ENCODE measurements around the gene GPR50. TPM values are rescaled to one million over a fixed set of nuclear protein-coding genes. Genes with fewer than 3 reads are reported as not detected.

The GPR50 gene
- total RNA-seq, 2 donors from 2014 or later = not detected

DNA sequence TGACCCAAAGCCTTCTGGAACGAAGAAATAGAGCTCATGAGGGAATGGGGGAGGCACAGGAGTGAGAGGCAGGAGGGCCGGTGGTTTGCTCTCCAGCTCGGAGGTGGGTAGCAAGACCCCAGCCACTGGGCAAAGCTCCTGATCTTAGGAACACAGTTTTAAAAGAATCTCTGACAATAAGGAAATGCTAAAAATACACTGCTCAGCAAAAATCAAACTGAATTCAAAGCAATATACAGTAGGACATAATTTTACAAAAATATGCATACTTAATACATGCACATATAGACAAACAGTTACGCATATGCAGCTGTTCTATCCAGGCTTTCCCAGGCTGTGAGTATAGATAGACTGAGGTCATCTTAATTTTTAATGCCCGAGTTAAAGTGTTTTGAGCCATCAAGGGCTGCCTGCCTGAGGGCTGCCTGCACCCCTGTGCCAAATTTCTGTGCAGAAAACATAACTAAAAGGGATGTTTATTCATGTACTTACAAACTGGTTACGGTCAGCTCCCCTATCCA is 6.9 kb downstream of the GPR50 start:
- H3K36me3 ChIP-seq = no peaks in the 10 kb centered on the region
- TF ChIP-seq, protein P1, sequence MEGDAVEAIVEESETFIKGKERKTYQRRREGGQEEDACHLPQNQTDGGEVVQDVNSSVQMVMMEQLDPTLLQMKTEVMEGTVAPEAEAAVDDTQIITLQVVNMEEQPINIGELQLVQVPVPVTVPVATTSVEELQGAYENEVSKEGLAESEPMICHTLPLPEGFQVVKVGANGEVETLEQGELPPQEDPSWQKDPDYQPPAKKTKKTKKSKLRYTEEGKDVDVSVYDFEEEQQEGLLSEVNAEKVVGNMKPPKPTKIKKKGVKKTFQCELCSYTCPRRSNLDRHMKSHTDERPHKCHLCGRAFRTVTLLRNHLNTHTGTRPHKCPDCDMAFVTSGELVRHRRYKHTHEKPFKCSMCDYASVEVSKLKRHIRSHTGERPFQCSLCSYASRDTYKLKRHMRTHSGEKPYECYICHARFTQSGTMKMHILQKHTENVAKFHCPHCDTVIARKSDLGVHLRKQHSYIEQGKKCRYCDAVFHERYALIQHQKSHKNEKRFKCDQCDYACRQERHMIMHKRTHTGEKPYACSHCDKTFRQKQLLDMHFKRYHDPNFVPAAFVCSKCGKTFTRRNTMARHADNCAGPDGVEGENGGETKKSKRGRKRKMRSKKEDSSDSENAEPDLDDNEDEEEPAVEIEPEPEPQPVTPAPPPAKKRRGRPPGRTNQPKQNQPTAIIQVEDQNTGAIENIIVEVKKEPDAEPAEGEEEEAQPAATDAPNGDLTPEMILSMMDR (IDR thresholded peaks at IDR 0.05) = no peak
- no peaks in the 10 kb centered on the region for H3K9me3 ChIP-seq
- H3K27ac ChIP-seq = no peak overlapping the region
- H3K4me3 ChIP-seq = no peak overlapping the region
- H3K4me1 ChIP-seq = no peaks in the 10 kb centered on the region
- DNase-seq (ENCODE audit: low spot score) = no peak
- no peaks in the 10 kb centered on the region for H3K27me3 ChIP-seq

DNA sequence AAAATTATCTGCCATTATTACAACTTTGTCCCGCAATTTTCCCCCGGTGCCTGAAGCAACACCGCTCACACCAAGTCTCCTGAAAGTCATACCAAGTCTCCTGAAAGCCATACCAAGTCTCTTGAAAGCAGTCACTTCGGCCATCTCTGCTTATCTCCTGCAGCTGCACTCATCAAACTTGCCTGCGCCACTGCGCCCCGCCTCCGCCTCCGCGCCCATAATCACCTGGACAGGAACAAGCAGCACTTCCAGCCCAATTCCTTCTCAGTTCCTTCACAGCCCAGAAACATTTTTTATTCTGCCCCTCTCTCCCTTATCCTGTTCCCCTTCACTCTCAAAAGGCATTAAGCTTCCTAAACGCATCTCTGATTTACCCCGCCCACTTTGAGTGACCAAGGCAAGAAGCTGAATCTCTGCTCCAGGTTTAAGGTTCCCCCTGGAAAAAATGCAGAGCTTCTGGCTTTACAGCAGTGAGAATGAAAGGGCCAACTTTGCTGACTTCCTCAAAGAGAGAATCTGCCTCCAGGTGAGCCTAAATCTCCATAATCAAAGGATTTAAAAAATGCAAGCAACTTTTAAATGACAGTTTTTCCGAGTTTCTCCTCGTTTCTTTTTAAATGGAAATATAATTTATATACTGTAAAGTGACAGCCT is 7.7 kb downstream of the GPR50 start:
- Histone ChIP-seq H3K36me3 (no peaks in the 10 kb centered on the region), H3K4me1 (no peaks in the 10 kb centered on the region), H3K4me3 (no peak overlapping the region), H3K27ac (no peak overlapping the region), H3K9me3 (no peaks in the 10 kb centered on the region), H3K27me3 (no peaks in the 10 kb centered on the region)
- no peak for DNase-seq (ENCODE audit: low spot score)
- TF ChIP-seq, protein P1 (IDR thresholded peaks at IDR 0.05) = no peak

DNA sequence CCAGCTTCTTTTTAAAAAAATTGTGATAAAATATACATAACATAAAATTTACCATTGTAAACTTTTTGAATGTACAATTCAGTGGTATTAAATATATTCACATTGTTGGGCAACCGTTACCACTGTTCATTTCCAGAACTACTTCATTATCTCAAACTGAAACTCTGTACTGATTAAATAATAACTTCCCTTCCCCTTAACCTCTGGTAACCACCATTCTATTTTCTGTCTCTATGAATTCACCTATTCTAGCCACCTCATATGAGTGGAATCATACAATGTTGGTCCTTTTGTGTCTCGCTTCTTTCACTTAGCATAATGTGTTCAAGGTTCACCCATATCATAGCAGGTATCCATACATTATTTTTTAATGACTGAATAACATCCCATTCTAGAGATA is 8.3 kb downstream of the GPR50 start:
- no peak overlapping the region for H3K27ac ChIP-seq
- H3K27me3 ChIP-seq = no peaks in the 10 kb centered on the region
- H3K4me3 ChIP-seq = no peak overlapping the region
- TF ChIP-seq, protein P1 (IDR thresholded peaks at IDR 0.05) = no peak
- H3K36me3 ChIP-seq = no peaks in the 10 kb centered on the region
- DNase-seq (ENCODE audit: low spot score) = no peak
- H3K4me1 ChIP-seq = no peaks in the 10 kb centered on the region
- no peaks in the 10 kb centered on the region for H3K9me3 ChIP-seq

DNA sequence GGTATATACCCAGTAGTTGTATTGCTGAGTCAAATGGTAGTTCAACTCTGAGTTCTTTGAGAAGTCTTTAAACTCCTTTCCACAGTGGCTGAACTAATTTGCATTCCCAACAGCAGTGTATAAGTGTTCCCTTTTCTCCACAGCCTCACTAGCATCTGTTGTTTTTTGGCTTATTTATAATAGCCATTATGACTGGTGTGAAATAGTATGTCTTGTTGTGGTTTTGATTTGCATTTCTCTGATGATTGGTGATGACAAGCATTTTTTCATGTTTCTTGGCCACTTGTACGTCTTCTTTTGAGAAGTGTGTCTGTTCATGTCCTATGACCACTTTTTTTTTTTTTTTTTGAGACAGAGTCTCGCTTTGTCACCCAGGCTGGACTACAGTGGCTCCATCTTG is 30.5 kb downstream of the GPR50 start:
- DNase-seq (ENCODE audit: low spot score) = no peak
- no peak overlapping the region for H3K27ac ChIP-seq
- TF ChIP-seq, protein P1 (IDR thresholded peaks at IDR 0.05) = no peak
- H3K9me3 ChIP-seq = no peaks in the 10 kb centered on the region
- H3K36me3 ChIP-seq = no peaks in the 10 kb centered on the region
- no peak overlapping the region for H3K4me3 ChIP-seq
- H3K4me1 ChIP-seq = no peaks in the 10 kb centered on the region
- H3K27me3 ChIP-seq = no peaks in the 10 kb centered on the region

DNA sequence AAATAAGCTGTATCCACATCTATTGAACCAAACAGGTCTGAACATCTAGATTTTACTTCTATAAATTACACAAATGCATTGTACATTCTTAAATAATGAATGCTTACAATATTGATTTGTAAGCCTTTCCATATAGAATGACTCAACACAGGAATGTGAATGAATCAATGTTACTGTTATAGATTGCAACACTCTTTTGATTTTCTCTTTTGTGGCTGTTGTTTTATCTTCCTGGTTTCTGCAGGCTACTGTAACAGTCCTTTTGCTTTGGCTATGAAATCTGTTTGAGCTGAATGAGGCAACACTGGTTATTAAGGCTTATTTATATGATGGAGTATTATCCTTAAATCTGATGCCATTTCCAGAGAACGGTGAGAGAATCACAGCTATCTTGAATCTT is 49.5 kb downstream of the GPR50 start:
- H3K4me1 ChIP-seq = no peaks in the 10 kb centered on the region
- H3K9me3 ChIP-seq = no peaks in the 10 kb centered on the region
- H3K27ac ChIP-seq = no peak overlapping the region
- H3K27me3 ChIP-seq = peaks cover 0 to 3% of the 10 kb centered on the region in 2 donors
- no peak for DNase-seq (ENCODE audit: low spot score)
- no peak overlapping the region for H3K4me3 ChIP-seq
- H3K36me3 ChIP-seq = no peaks in the 10 kb centered on the region
- TF ChIP-seq, protein P1 (IDR thresholded peaks at IDR 0.05) = no peak

DNA sequence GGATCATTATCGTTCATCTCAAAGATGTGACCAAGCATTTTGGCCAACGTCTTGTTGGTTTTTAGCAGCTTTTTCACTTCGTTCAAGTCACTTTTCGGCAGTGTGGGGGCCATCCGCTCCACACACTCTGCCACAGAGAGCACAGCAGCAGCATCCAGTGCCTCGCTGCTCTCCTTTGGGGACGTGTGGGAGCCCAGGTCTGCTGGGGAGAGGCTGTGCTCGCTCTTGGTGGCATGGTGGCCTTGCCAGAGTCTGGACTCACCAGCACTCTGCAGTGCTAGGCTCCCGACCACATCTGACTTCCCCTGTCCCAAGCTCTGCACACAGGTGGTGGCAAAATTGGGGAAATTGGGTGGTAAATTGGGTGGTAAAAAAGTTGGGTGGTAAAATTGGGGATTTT is 50.6 kb downstream of the GPR50 start:
- DNase-seq (ENCODE audit: low spot score) = no peak
- Histone ChIP-seq H3K4me3 (no peak overlapping the region), H3K27me3 (peaks cover 0 to 3% of the 10 kb centered on the region in 2 donors), H3K27ac (no peak overlapping the region), H3K36me3 (no peaks in the 10 kb centered on the region), H3K9me3 (no peaks in the 10 kb centered on the region), H3K4me1 (no peaks in the 10 kb centered on the region)
- TF ChIP-seq, protein P1 (IDR thresholded peaks at IDR 0.05) = no peak
